ENCODE measurements around the gene EXOG.

EXOG gene

GRCh38 chr3:38476157-38476756 lies 19.9 kb upstream of the EXOG start:
- Histone ChIP-seq H3K36me3 (ENCODE audit: control insufficient read depth, insufficient read depth, low read length) (peaks cover 23% of the 10 kb centered on the region), H3K4me1 (ENCODE audit: control insufficient read depth, insufficient read depth, low read length) (no peaks in the 10 kb centered on the region), H3K4me3 (ENCODE audit: low read depth, low read length) (no peak overlapping the region), H3K9me3 (ENCODE audit: control insufficient read depth, insufficient read depth, low read length) (no peaks in the 10 kb centered on the region), H3K27me3 (ENCODE audit: control insufficient read depth, insufficient read depth, low read length) (no peaks in the 10 kb centered on the region), H3K9ac (ENCODE audit: low read depth, low read length) (no peak overlapping the region)

GRCh38 chr3:38477057-38477820 lies 18.9 kb upstream of the EXOG start:
- Histone ChIP-seq H3K4me1 (ENCODE audit: control insufficient read depth, insufficient read depth, low read length) (no peaks in the 10 kb centered on the region), H3K27me3 (ENCODE audit: control insufficient read depth, insufficient read depth, low read length) (no peaks in the 10 kb centered on the region), H3K36me3 (ENCODE audit: control insufficient read depth, insufficient read depth, low read length) (peaks cover 29% of the 10 kb centered on the region), H3K9ac (ENCODE audit: low read depth, low read length) (no peak overlapping the region), H3K4me3 (ENCODE audit: low read depth, low read length) (no peak overlapping the region), H3K9me3 (ENCODE audit: control insufficient read depth, insufficient read depth, low read length) (no peaks in the 10 kb centered on the region)

- no peaks in the 10 kb centered on the region for H3K27me3 ChIP-seq (ENCODE audit: control insufficient read depth, insufficient read depth, low read length)
- H3K9ac ChIP-seq (ENCODE audit: low read depth, low read length), result no peak overlapping the region
- no peak overlapping the region for H3K4me3 ChIP-seq (ENCODE audit: low read depth, low read length)
- peaks cover 37% of the 10 kb centered on the region for H3K36me3 ChIP-seq (ENCODE audit: control insufficient read depth, insufficient read depth, low read length)
- H3K9me3 ChIP-seq (ENCODE audit: control insufficient read depth, insufficient read depth, low read length), result no peaks in the 10 kb centered on the region
- H3K4me1 ChIP-seq (ENCODE audit: control insufficient read depth, insufficient read depth, low read length), result no peaks in the 10 kb centered on the region
Measured at GRCh38 chr3:38477839-38478450, 18.2 kb upstream of the EXOG start.

GRCh38 chr3:38478901-38479300 lies 17.2 kb upstream of the EXOG start:
- H3K27me3 ChIP-seq (ENCODE audit: control insufficient read depth, insufficient read depth, low read length), result no peaks in the 10 kb centered on the region
- H3K4me3 ChIP-seq (ENCODE audit: low read depth, low read length), result no peak overlapping the region
- no peaks in the 10 kb centered on the region for H3K9me3 ChIP-seq (ENCODE audit: control insufficient read depth, insufficient read depth, low read length)
- peaks cover 39% of the 10 kb centered on the region for H3K36me3 ChIP-seq (ENCODE audit: control insufficient read depth, insufficient read depth, low read length)
- no peaks in the 10 kb centered on the region for H3K4me1 ChIP-seq (ENCODE audit: control insufficient read depth, insufficient read depth, low read length)
- H3K9ac ChIP-seq (ENCODE audit: low read depth, low read length), result no peak overlapping the region

GRCh38 chr3:38479431-38480092 lies 16.6 kb upstream of the EXOG start:
- H3K9ac ChIP-seq (ENCODE audit: low read depth, low read length), result no peak overlapping the region
- peaks cover 42% of the 10 kb centered on the region for H3K36me3 ChIP-seq (ENCODE audit: control insufficient read depth, insufficient read depth, low read length)
- no peaks in the 10 kb centered on the region for H3K4me1 ChIP-seq (ENCODE audit: control insufficient read depth, insufficient read depth, low read length)
- no peaks in the 10 kb centered on the region for H3K9me3 ChIP-seq (ENCODE audit: control insufficient read depth, insufficient read depth, low read length)
- H3K27me3 ChIP-seq (ENCODE audit: control insufficient read depth, insufficient read depth, low read length), result no peaks in the 10 kb centered on the region
- no peak overlapping the region for H3K4me3 ChIP-seq (ENCODE audit: low read depth, low read length)

GRCh38 chr3:38480093-38480445 lies 16.1 kb upstream of the EXOG start:
- Histone ChIP-seq H3K9me3 (ENCODE audit: control insufficient read depth, insufficient read depth, low read length) (no peaks in the 10 kb centered on the region), H3K36me3 (ENCODE audit: control insufficient read depth, insufficient read depth, low read length) (peaks cover 42% of the 10 kb centered on the region), H3K27me3 (ENCODE audit: control insufficient read depth, insufficient read depth, low read length) (no peaks in the 10 kb centered on the region), H3K4me3 (ENCODE audit: low read depth, low read length) (no peak overlapping the region), H3K9ac (ENCODE audit: low read depth, low read length) (no peak overlapping the region), H3K4me1 (ENCODE audit: control insufficient read depth, insufficient read depth, low read length) (no peaks in the 10 kb centered on the region)

GRCh38 chr3:38480930-38481329 lies 15.2 kb upstream of the EXOG start:
- Histone ChIP-seq H3K27me3 (ENCODE audit: control insufficient read depth, insufficient read depth, low read length) (no peaks in the 10 kb centered on the region), H3K9ac (ENCODE audit: low read depth, low read length) (no peak overlapping the region), H3K4me1 (ENCODE audit: control insufficient read depth, insufficient read depth, low read length) (no peaks in the 10 kb centered on the region), H3K4me3 (ENCODE audit: low read depth, low read length) (no peak overlapping the region), H3K36me3 (ENCODE audit: control insufficient read depth, insufficient read depth, low read length) (peaks cover 42% of the 10 kb centered on the region), H3K9me3 (ENCODE audit: control insufficient read depth, insufficient read depth, low read length) (no peaks in the 10 kb centered on the region)

- H3K27me3 ChIP-seq (ENCODE audit: control insufficient read depth, insufficient read depth, low read length), result no peaks in the 10 kb centered on the region
- no peaks in the 10 kb centered on the region for H3K4me1 ChIP-seq (ENCODE audit: control insufficient read depth, insufficient read depth, low read length)
- H3K9ac ChIP-seq (ENCODE audit: low read depth, low read length), result no peak overlapping the region
- H3K9me3 ChIP-seq (ENCODE audit: control insufficient read depth, insufficient read depth, low read length), result no peaks in the 10 kb centered on the region
- no peak overlapping the region for H3K4me3 ChIP-seq (ENCODE audit: low read depth, low read length)
- peaks cover 40% of the 10 kb centered on the region for H3K36me3 ChIP-seq (ENCODE audit: control insufficient read depth, insufficient read depth, low read length)
Measured at GRCh38 chr3:38482951-38483350, 13.2 kb upstream of the EXOG start.

- Histone ChIP-seq H3K4me1 (ENCODE audit: control insufficient read depth, insufficient read depth, low read length) (no peaks in the 10 kb centered on the region), H3K4me3 (ENCODE audit: low read depth, low read length) (no peak overlapping the region), H3K9ac (ENCODE audit: low read depth, low read length) (no peak overlapping the region), H3K36me3 (ENCODE audit: control insufficient read depth, insufficient read depth, low read length) (peaks cover 11% of the 10 kb centered on the region), H3K27me3 (ENCODE audit: control insufficient read depth, insufficient read depth, low read length) (no peaks in the 10 kb centered on the region), H3K9me3 (ENCODE audit: control insufficient read depth, insufficient read depth, low read length) (no peaks in the 10 kb centered on the region)
Measured at GRCh38 chr3:38487323-38487722, 8.8 kb upstream of the EXOG start.

GRCh38 chr3:38488949-38489348 lies 7.2 kb upstream of the EXOG start:
- H3K4me3 ChIP-seq (ENCODE audit: low read depth, low read length), result no peak overlapping the region
- H3K9ac ChIP-seq (ENCODE audit: low read depth, low read length), result no peak overlapping the region
- no peaks in the 10 kb centered on the region for H3K9me3 ChIP-seq (ENCODE audit: control insufficient read depth, insufficient read depth, low read length)
- no peaks in the 10 kb centered on the region for H3K4me1 ChIP-seq (ENCODE audit: control insufficient read depth, insufficient read depth, low read length)
- H3K27me3 ChIP-seq (ENCODE audit: control insufficient read depth, insufficient read depth, low read length), result no peaks in the 10 kb centered on the region
- H3K36me3 ChIP-seq (ENCODE audit: control insufficient read depth, insufficient read depth, low read length), result peaks cover 3% of the 10 kb centered on the region

- Histone ChIP-seq H3K9me3 (ENCODE audit: control insufficient read depth, insufficient read depth, low read length) (no peaks in the 10 kb centered on the region), H3K4me1 (ENCODE audit: control insufficient read depth, insufficient read depth, low read length) (no peaks in the 10 kb centered on the region), H3K4me3 (ENCODE audit: low read depth, low read length) (no peak overlapping the region), H3K27me3 (ENCODE audit: control insufficient read depth, insufficient read depth, low read length) (no peaks in the 10 kb centered on the region), H3K9ac (ENCODE audit: low read depth, low read length) (no peak overlapping the region), H3K36me3 (ENCODE audit: control insufficient read depth, insufficient read depth, low read length) (no peaks in the 10 kb centered on the region)
Measured at GRCh38 chr3:38489766-38490165, 6.4 kb upstream of the EXOG start.
